Retinal pigment epithelial cell (primary cell): ENCODE data around the gene INMT.

Experiments used
- DNase-seq: peaks from one replicate; pipeline ENCODE4 v3.0.0-alpha.2; 2010; ENCODE audit warnings: low read depth
- H3K4me3 ChIP-seq: 2 replicates; pipeline ENCODE4 v1.5.1; 2011; ENCODE audit warnings: mild to moderate bottlenecking, low read length, control low read depth, moderate library complexity
- CTCF ChIP-seq: conservative IDR thresholded peaks from 2 replicates; pipeline ENCODE4 v1.5.1; 2011; ENCODE audit warnings: low read depth, low read length, control low read depth, inconsistent platforms

Gene INMT

GRCh38 chr7:30760514-30761213, 8.7 kb downstream of the INMT start:
- no peak for TF ChIP-seq CTCF
- no peak overlapping the region for H3K4me3 ChIP-seq
- no peak for DNase-seq

DNA sequence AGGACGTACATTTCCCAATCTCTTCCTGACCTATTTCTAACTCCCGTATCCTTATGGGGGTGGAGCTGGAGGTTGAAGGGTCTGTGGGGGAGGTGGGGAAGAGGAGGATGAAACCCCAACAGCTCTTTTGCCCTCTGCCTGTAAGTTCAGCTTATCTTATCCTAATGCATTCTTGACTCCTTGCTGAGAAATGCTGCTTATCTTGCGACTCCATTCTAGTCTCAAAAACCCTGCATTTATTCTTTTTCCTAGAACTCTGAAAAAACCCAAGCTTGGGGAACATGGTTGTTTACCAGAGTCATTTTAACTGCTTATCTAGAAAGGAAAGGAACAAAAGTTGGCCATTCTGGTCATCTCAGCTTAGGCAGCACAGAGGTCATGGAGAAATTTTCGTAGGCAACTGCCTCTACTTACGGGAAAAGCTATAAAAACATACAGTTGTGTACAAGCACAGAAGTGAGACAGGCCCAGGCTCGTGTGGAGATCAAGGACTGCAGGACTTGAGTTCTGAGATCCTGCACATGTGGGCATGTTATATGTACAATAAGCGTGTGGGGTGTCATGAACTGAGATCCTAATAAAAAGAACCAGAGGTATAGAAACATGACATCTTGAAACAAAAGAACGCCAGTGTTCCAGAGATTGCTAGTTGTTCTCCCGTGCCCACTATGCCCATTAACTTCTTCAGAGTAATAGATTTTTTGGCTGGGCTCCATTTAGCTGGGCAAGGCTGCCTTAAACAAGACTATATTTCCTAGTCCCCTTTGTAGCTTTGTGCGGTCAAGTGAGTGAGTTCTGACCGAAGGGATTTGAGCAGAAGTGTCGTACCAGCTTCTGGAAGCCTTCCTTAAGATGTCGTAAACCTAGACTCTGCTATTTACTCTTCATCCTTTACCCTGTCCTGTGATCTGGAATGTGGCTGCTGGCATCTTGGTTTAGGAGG, 9.6 kb downstream of the INMT start:
- no peak overlapping the region for H3K4me3 ChIP-seq
- TF ChIP-seq CTCF = no peak
- DNase-seq = no peak

GRCh38 chr7:30764030-30764975, 12.4 kb downstream of the INMT start:
- no peak for TF ChIP-seq CTCF
- peak; percentile 61 for DNase-seq
- H3K4me3 ChIP-seq = no peak overlapping the region

DNA sequence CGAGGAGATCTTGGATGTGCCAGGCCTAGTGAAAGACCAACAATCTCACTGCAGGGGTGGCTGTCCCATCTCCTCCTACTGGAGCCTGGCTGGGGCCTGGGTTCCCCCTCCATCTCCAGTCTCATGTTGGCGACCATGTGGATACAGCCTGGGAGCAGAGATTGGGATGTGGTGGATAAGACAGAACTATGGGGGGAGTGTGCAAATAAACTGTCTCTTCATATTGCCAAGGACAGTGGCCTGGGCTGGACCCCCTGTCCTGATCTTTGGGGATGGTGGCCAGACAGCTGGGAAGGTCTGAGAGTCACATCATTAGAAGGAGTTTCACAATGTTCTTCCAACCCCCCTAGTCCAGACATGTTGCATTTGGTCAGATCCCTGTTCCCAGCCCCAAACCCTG, 13.5 kb downstream of the INMT start:
- TF ChIP-seq CTCF = no peak

DNA sequence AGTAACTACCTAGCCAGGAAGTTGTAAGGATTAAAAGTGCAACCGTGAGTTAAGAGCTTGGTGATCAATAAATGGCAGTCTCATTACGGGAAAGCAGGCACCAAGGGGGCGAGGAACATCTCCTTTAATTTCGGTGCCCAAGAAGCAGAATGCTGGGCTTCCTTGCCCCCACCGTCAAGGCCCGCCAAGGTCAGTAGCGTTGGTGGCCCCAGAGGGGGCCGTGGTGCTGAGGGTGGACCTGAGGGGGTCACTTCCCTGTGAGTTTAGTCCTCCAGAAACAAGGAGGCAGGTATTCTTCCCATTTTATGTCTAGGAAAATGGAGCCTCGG, 18.9 kb downstream of the INMT start:
- H3K4me3 ChIP-seq = peak overlapping the region; percentile 81
- TF ChIP-seq CTCF = no peak

More for the DNA sequence above, 13.5 kb downstream of the INMT start:
- no peak overlapping the region for H3K4me3 ChIP-seq
- no peak for DNase-seq

GRCh38 chr7:30771174-30771879, 19.4 kb downstream of the INMT start, which contains the start of gene MINDY4:
TSS of gene MINDY4 (plus strand) at chr7:30771417. CDS start at chr7:30771494, 77 bp downstream.
- peak; percentile 3 for TF ChIP-seq CTCF
- peak within 1 kb of the TSS; percentile 81 for H3K4me3 ChIP-seq
- DNase-seq = no peak

More for the DNA sequence above, 18.9 kb downstream of the INMT start:
- DNase-seq = no peak
